Measurements from ENCODE around the gene MBD3.

The MBD3 gene

DNA sequence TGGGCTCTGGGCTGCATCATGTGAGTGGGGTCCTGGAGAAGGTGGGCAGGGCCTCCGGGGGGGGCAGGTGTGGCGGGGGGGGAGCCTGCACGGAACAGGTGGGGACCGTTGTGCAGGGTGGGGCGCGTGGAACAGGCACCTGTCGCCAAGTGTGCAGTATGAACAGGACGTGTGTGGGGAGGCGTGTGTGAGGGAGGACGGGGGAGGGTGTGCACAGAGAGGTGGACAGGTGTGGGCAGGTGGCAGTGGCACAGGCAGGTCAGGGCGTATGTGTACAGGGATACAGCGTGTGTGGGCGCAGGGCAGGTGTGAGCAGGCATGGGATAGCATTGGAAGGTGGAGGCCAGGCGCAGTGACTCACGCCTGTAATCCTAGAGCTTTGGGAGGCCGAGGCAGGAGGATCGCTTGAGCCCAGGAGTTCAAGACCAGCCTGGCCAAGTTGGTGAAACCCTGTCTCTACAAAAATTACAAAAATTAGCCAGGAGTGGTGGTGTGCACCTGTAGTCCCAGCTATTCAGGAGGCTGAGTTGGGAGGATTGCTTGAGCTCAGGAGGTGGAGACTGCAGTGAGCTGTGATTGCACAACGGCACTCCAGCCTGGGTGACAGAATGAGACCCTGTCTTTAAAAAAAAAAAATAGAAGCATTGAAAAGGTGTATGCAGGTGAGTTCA is 65.6 kb downstream of the MBD3 start:
- peaks cover 14% of the 10 kb centered on the region; the same call in 1 of the 2 replicates for H3K27me3 ChIP-seq (ENCODE audit: low read depth)
- H3K9me3 ChIP-seq, result no peaks in the 10 kb centered on the region
- H3K36me3 ChIP-seq (replicated peaks), result no peaks in the 10 kb centered on the region
- in situ Hi-C loops (cut with MboI; ENCODE audit: low sequenced_read_pairs), result no loop called here
- no peaks in the 10 kb centered on the region for H3K4me1 ChIP-seq
- H3K4me3 ChIP-seq, result no peak overlapping the region
- no peak for DNase-seq (ENCODE audit: low spot score in 2 of 2)

DNA sequence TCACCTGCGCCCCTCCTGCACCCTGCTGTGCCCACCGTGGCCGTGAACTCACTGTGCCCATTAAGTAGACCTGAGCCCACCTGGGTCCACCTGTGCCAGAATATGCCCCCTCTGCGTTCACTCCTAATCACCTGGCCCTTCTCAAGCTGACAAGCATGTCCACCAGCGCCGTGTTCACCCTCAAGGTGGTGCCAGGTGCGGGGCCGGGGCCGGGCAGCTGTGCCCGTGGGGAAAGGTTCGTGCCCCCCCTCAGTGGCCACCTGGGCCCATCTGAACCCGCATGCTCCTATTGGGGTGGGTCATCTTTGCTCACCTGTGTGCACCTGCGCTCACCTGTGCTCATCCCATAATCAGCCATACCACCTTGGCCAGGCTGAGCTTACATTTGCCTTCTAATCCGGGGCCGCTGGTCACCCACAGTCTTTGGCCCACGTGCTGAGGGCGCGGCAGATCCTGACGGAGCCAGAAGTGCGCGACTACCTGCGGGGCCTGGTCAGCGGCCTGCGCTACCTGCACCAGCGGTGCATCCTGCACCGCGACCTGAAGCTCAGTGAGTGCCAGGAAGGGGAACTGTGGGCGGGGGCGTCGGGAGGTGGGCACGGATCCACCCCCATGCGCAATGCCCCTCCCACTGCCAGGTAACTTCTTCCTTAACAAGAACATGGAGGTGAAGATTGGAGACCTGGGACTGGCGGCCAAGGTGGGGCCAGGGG is 66.4 kb downstream of the MBD3 start:
- Histone ChIP-seq H3K27me3 (ENCODE audit: low read depth) (peaks cover 14% of the 10 kb centered on the region; the same call in 1 of the 2 replicates), H3K4me1 (no peaks in the 10 kb centered on the region), H3K36me3 (replicated peaks) (no peaks in the 10 kb centered on the region), H3K9me3 (no peaks in the 10 kb centered on the region), H3K4me3 (no peak overlapping the region)
- in situ Hi-C loops (cut with MboI; ENCODE audit: low sequenced_read_pairs), result no loop called here
- DNase-seq (ENCODE audit: low spot score in 2 of 2), result no peak

- Histone ChIP-seq H3K9me3 (no peaks in the 10 kb centered on the region), H3K4me3 (no peak overlapping the region), H3K4me1 (no peaks in the 10 kb centered on the region), H3K27me3 (ENCODE audit: low read depth) (peaks cover 14% of the 10 kb centered on the region; the same call in 1 of the 2 replicates), H3K36me3 (replicated peaks) (no peaks in the 10 kb centered on the region)
- in situ Hi-C loops (cut with MboI; ENCODE audit: low sequenced_read_pairs), result no loop called here
- DNase-seq (ENCODE audit: low spot score in 2 of 2), result no peak
Observed at GRCh38 chr19:1525343-1525742, 67.3 kb downstream of the MBD3 start.

- Histone ChIP-seq H3K27me3 (ENCODE audit: low read depth) (peaks cover 14% of the 10 kb centered on the region; the same call in 1 of the 2 replicates), H3K4me3 (no peak overlapping the region), H3K9me3 (no peaks in the 10 kb centered on the region), H3K36me3 (replicated peaks) (no peaks in the 10 kb centered on the region), H3K4me1 (no peaks in the 10 kb centered on the region)
- in situ Hi-C loops (cut with MboI; ENCODE audit: low sequenced_read_pairs), result no loop called here
- DNase-seq (ENCODE audit: low spot score in 2 of 2), result no peak
Observed at GRCh38 chr19:1524972-1525325, 67.7 kb downstream of the MBD3 start.

GRCh38 chr19:1524287-1524971 is 68.2 kb downstream of the MBD3 start:
- no peak for DNase-seq (ENCODE audit: low spot score in 2 of 2)
- Histone ChIP-seq H3K27me3 (ENCODE audit: low read depth) (peaks cover 14% of the 10 kb centered on the region; the same call in 1 of the 2 replicates), H3K9me3 (no peaks in the 10 kb centered on the region), H3K4me3 (no peak overlapping the region), H3K4me1 (no peaks in the 10 kb centered on the region), H3K36me3 (replicated peaks) (no peaks in the 10 kb centered on the region)
- in situ Hi-C loops (cut with MboI; ENCODE audit: low sequenced_read_pairs), result no loop called here

Data from HAP-1 (cell line).